Endothelial cell of umbilical vein (primary cell): ENCODE data around the gene TTL. TPM values are rescaled to one million over a fixed set of nuclear protein-coding genes. Genes with fewer than 3 reads are reported as not detected.

Source experiments
- BruUV-seq: library from RNA; stranded (reverse); fragments of 400-500 nt; replicated peaks from 2 replicates; lab custom pipeline; 2021; lab: Mats Ljungman, UMichigan
- CTCF ChIA-PET: fragments of 300-600, 350-600 bp; sonication (Branson Sonifier 250); formaldehyde crosslinking; loops from one replicate; lab custom pipeline; 2021; ENCODE audit warnings: antibody characterized with exemption, inconsistent platforms; lab: Charles Lee
- POLR2A ChIA-PET: fragments of 300-600, 350-600 bp; sonication (Branson Sonifier 250); formaldehyde crosslinking; loops from one replicate; lab custom pipeline; 2021; ENCODE audit warnings: antibody characterized with exemption, inconsistent platforms; lab: Charles Lee
- DNase-seq: peaks from one replicate; pipeline ENCODE4 v3.0.0-alpha.2; 2011; ENCODE audit warnings: low read depth, low spot score
- FAIRE-seq: peaks from 2 replicates; lab custom pipeline; 2011; peaks lifted over from hg19 to GRCh38; lab: Jason Lieb, UNC
- H2AFZ ChIP-seq: 2 replicates; pipeline ENCODE4 v1.6.0; 2012; ENCODE audit warnings: low read depth, low read length, control low read depth, inconsistent platforms
- H3K27ac ChIP-seq: 2 replicates; pipeline ENCODE4 v1.5.1; 2011; ENCODE audit warnings: low read depth, mild to moderate bottlenecking, control low read depth, low read length, moderate library complexity; ENCODE audit not compliant: insufficient read depth
- H3K27me3 ChIP-seq, 2 experiments: 2 replicates each; pipeline versions ENCODE4 v1.6.0 to v1.6.1; 2011; ENCODE audit warnings: low read length in 2 of 2, mixed read lengths in 1 of 2; ENCODE audit not compliant: control insufficient read depth in 2 of 2, insufficient read depth in 2 of 2
- H3K36me3 ChIP-seq, 2 experiments: 2 replicates in 1 of 2; 3 replicates in 1 of 2; pipeline ENCODE4 v1.5.1; 2011; ENCODE audit warnings: low read length in 2 of 2, mild to moderate bottlenecking in 1 of 2, moderate library complexity in 1 of 2; ENCODE audit not compliant: control insufficient read depth in 2 of 2, insufficient read depth in 2 of 2; ENCODE audit errors: extremely low read depth in 1 of 2
- H3K4me1 ChIP-seq: 3 replicates; pipeline ENCODE4 v1.5.1; 2011; ENCODE audit warnings: mild to moderate bottlenecking, low read length; ENCODE audit not compliant: control insufficient read depth, insufficient read depth; ENCODE audit errors: extremely low read depth
- H3K4me2 ChIP-seq: 2 replicates; pipeline ENCODE4 v1.6.1; 2011; ENCODE audit warnings: low read length, control low read depth, mixed read lengths; ENCODE audit not compliant: insufficient read depth
- H3K4me3 ChIP-seq, 3 experiments: fragments of 200-600 bp in 1 of 3; sonication (generic), shearing (Covaris generic) in 1 of 3; replicated peaks in 1 of 3; 2 replicates each; pipeline ENCODE4 v1.5.1; 2011 to 2016; ENCODE audit warnings: control low read depth in 3 of 3, low read length in 3 of 3, mild to moderate bottlenecking in 2 of 3, inconsistent platforms in 1 of 3, low read depth in 1 of 3, moderate library complexity in 1 of 3; ENCODE audit not compliant: insufficient read depth in 1 of 3
- H3K79me2 ChIP-seq: 2 replicates; pipeline ENCODE4 v1.6.0; 2012; ENCODE audit warnings: low read length, inconsistent platforms; ENCODE audit not compliant: control insufficient read depth, insufficient read depth
- H3K9ac ChIP-seq: replicated peaks from 2 replicates; pipeline ENCODE3; 2011; ENCODE audit warnings: low read length, control low read depth; ENCODE audit not compliant: insufficient read depth; ENCODE audit errors: extremely low read depth
- H3K9me1 ChIP-seq: replicated peaks from 3 replicates; pipeline ENCODE4 v1.6.0; 2011; ENCODE audit warnings: mild to moderate bottlenecking, low read length; ENCODE audit not compliant: control insufficient read depth, insufficient read depth; ENCODE audit errors: extremely low read depth
- H3K9me3 ChIP-seq: replicated peaks from 2 replicates; pipeline ENCODE4 v1.5.1; 2012; ENCODE audit warnings: low read length, inconsistent platforms; ENCODE audit not compliant: control insufficient read depth, insufficient read depth
- H4K20me1 ChIP-seq: replicated peaks from 2 replicates; pipeline ENCODE3; 2011; ENCODE audit warnings: mild to moderate bottlenecking, low read length; ENCODE audit not compliant: control insufficient read depth, insufficient read depth; ENCODE audit errors: extremely low read depth
- CTCF ChIP-seq, 2 donors: IDR thresholded peaks; 1 replicate in 1 of 2; 2 replicates in 1 of 2; pipeline ENCODE4 v1.5.1; 2011; ENCODE audit warnings: low read length in 2 of 2, mild to moderate bottlenecking in 2 of 2, moderate library complexity in 2 of 2, control low read depth in 1 of 2, inconsistent platforms in 1 of 2, low read depth in 1 of 2; ENCODE audit not compliant: insufficient read depth in 1 of 2; ENCODE audit errors: extremely low read depth in 1 of 2
- FOS ChIP-seq: IDR thresholded peaks from 2 replicates; pipeline ENCODE4 v1.6.1; 2011; ENCODE audit warnings: mild to moderate bottlenecking, low read length, moderate library complexity, borderline replicate concordance; ENCODE audit not compliant: insufficient read depth
- GATA2 ChIP-seq: IDR thresholded peaks from 2 replicates; pipeline ENCODE4 v1.7.0; 2011; ENCODE audit warnings: low read depth, mild to moderate bottlenecking, moderate library complexity, mixed read lengths, low read length; ENCODE audit not compliant: insufficient read length, insufficient read depth
- JUN ChIP-seq: IDR thresholded peaks from 2 replicates; pipeline ENCODE4 v1.6.1; 2011; ENCODE audit warnings: borderline replicate concordance, low read depth; ENCODE audit not compliant: insufficient read length, insufficient read depth
- MYC ChIP-seq: IDR thresholded peaks from one replicate; pipeline ENCODE4 v1.6.1; 2011; ENCODE audit warnings: mild to moderate bottlenecking, low read depth, low read length
- POLR2A ChIP-seq: IDR thresholded peaks from 2 replicates; pipeline ENCODE4 v1.6.1; 2012; ENCODE audit warnings: low read depth, mild to moderate bottlenecking, control low read depth, low read length
- POLR2AphosphoS5 ChIP-seq: IDR thresholded peaks from 2 replicates; pipeline ENCODE4 v1.6.1; 2012; ENCODE audit warnings: low read depth, mild to moderate bottlenecking, control low read depth, low read length, moderate library complexity; ENCODE audit not compliant: insufficient read depth
- dilution Hi-C: fragments of 300-500 bp; cut with MboI; formaldehyde crosslinking; loops from one replicate; pipeline ENCODE4 v1.15.0; 2019; ENCODE audit warnings: low sequenced_read_pairs; ENCODE audit not compliant: extremely low pct_ligation_motif_present
- intact Hi-C: fragments of 100-400 bp; cut with micrococcal nuclease; formaldehyde crosslinking; loops from one replicate; pipeline ENCODE4 v1.10.0; 2022
- polyA plus RNA-seq, 4 experiments: library from polyadenylated mRNA; depleted of rRNA in 3 of 4; stranded (reverse) in 3 of 4; unstranded in 1 of 4; fragments of >200 nt; gene quantifications; 2 replicates each; pipeline versions ENCODE4 v1.2.1 to v1.2.3, GENCODE V29; 2011 to 2012; ENCODE audit warnings: missing spikeins in 1 of 4
- total RNA-seq: library from RNA; stranded (reverse); gene quantifications from 2 replicates; pipeline ENCODE4 v1.2.3, GENCODE V29; 2021
- TF ChIP-seq, protein P1 (sequence below): IDR thresholded peaks from 2 replicates; pipeline ENCODE4 v1.6.1; 2011; ENCODE audit not compliant: insufficient read depth, insufficient read length

The TTL gene
- total and polyA plus RNA-seq, 2 donors (not counting 3 experiments of a cell fraction or from before 2014, with no cell fraction given): 21.9 to 66.8 TPM

GRCh38 chr2:112529757-112530156, 47.8 kb downstream of the TTL start:
- Histone ChIP-seq H3K9me1 (no peaks in the 10 kb centered on the region), H3K9ac (no peak overlapping the region), H3K79me2 (no peaks in the 10 kb centered on the region), H2AFZ (no peak overlapping the region), H4K20me1 (no peaks in the 10 kb centered on the region), H3K4me1 (no peaks in the 10 kb centered on the region), H3K9me3 (no peaks in the 10 kb centered on the region), H3K4me3 (no peak overlapping the region), H3K27me3 (no peaks in the 10 kb centered on the region), H3K36me3 (peaks cover 11 to 16% of the 10 kb centered on the region in 2 experiments), H3K4me2 (no peak overlapping the region), H3K27ac (no peak overlapping the region)
- ChIA-PET CTCF (no interaction called here), POLR2A (no interaction called here)
- BruUV-seq: no TSS peak
- DNase-seq (no peak), FAIRE-seq (no peak)
- intact Hi-C loops (no loop called here), dilution Hi-C loops (no loop called here)
- TF ChIP-seq, protein P1, sequence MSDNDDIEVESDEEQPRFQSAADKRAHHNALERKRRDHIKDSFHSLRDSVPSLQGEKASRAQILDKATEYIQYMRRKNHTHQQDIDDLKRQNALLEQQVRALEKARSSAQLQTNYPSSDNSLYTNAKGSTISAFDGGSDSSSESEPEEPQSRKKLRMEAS: no peak
- TF ChIP-seq CTCF (IDR thresholded peaks at IDR 0.05; ENCODE audit: extremely low read depth in 1 of 2, insufficient read depth in 1 of 2, low read depth in 1 of 2, low read length in 2 of 2): no peak
- TF ChIP-seq JUN: no peak
- no peak for TF ChIP-seq FOS
- TF ChIP-seq POLR2AphosphoS5: no peak
- TF ChIP-seq MYC: no peak
- no peak for TF ChIP-seq GATA2
- TF ChIP-seq POLR2A: no peak
